ENCODE results near the gene AS3MT.

- TF ChIP-seq CTCF (IDR thresholded peaks at IDR 0.05; ENCODE audit: control extremely low read depth in 1 of 3, insufficient read depth in 1 of 3, low read depth in 1 of 3, low read length in 3 of 3) (no peak), EP300 (IDR thresholded peaks at IDR 0.05; ENCODE audit: borderline replicate concordance in 1 of 2, low read depth in 2 of 2, low read length in 2 of 2) (no peak), POLR2AphosphoS5 (IDR thresholded peaks at IDR 0.05; ENCODE audit: low read depth, low read length) (no peak), USF2 (IDR thresholded peaks at IDR 0.05; ENCODE audit: low read length) (no peak)
Measured at GRCh38 chr10:102834143-102834542, 35.1 kb upstream of the AS3MT start.

Data from H1 (cell line).